Activated T-cell treated with anti-CD3 and anti-CD28 coated beads, Interleukin-2, amount 50 U/mL, for 4 hours (primary cell): ENCODE results near the gene ZNF764. TPM values are rescaled to one million over a fixed set of nuclear protein-coding genes. Genes with fewer than 3 reads are reported as not detected.
"Not testable (repeated sequence)": the region's sequence is repeated elsewhere in the genome, so short reads cannot be mapped to it uniquely, and the experiment has no call there.

Experiments
- ATAC-seq, 2 donors: fragments of 200-7000 bp; cut with Tn5 transposase; one replicate each; pipeline ENCODE4 v1.10.0; 2021
- DNase-seq: peaks from one replicate; pipeline ENCODE4 v3.0.0-alpha.2; 2020
- H3K27me3 Mint-ChIP-seq: one replicate; pipeline ENCODE4 v1.8.0; 2021; ENCODE audit warnings: low read depth, mixed read lengths
- H3K36me3 Mint-ChIP-seq: one replicate; pipeline ENCODE4 v1.8.0; 2022; ENCODE audit warnings: mixed read lengths; ENCODE audit not compliant: insufficient read depth
- H3K4me1 Mint-ChIP-seq: one replicate; pipeline ENCODE4 v1.8.0; 2021; ENCODE audit warnings: low read depth, mixed read lengths
- H3K4me3 Mint-ChIP-seq: one replicate; pipeline ENCODE4 v1.8.0; 2021; ENCODE audit warnings: mild to moderate bottlenecking, moderate library complexity, mixed read lengths
- H3K9me3 Mint-ChIP-seq: one replicate; pipeline ENCODE4 v1.8.0; 2021; ENCODE audit warnings: mixed read lengths
- total RNA-seq, 3 donors: library from RNA; stranded (reverse); gene quantifications; one replicate each; pipeline ENCODE4 v1.2.1, GENCODE V29; 2021

The ZNF764 gene
- 10 to 100 TPM; 21.2 to 23.4 (median 22.5) TPM for total RNA-seq

- Mint-ChIP-seq H3K4me3 (peak within 1 kb of the TSS; percentile 89), H3K9me3 (no peaks in the 10 kb centered on the region), H3K36me3 (peaks cover 15% of the 10 kb centered on the region), H3K4me1 (peaks cover 44% of the 10 kb centered on the region), H3K27me3 (no peaks in the 10 kb centered on the region)
- DNase-seq (peak; percentile 96), ATAC-seq (peak; percentile 94 to 96)
Observed at GRCh38 chr16:30557957-30558788, at the start of gene ZNF764. ZNF764 (minus strand) TSS chr16:30558374; CDS start chr16:30558182, 192 bp downstream.

DNA sequence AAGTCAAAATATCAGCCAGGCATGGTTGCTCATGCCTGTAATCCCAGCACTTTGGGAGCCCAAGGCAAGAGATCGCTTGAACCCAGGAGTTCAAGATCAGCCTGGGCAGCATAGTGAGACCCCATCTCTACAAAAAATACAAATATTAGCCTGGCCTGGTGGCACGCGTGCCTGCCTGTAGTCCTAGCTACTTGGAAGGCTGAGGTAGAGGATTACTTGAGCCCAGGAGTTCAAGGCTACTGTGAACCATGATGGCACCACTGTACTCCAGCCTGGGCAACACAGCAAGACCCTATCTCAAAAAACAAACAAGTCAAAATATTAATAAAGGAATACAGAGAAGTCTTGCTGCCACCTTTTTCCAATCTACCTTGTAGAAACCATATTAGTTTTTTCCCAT lies 47.8 kb upstream of the ZNF764 start:
- H3K4me3 Mint-ChIP-seq: no peak overlapping the region

DNA sequence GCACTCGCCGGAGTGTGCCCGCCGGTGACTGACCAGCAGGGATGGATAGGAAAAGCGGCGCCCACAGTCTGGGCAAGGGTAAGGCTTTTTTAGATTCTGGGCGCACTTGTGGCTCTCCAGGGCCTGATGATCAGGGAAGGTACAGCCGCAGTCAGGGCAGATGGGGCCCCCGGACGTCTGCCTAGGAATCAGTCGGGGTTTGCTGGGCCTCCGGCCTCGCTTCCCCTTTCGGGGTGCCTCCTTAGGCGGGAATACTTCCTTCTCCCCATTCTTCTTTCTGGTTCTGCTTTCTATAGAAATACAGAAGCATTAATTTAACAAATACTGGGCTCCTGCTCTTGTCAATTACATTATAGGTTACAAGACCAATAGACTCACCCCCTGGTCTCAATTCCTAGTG lies 47.0 kb upstream of the ZNF764 start:
- H3K4me3 Mint-ChIP-seq: no peak overlapping the region
- peaks cover 7% of the 10 kb centered on the region for H3K4me1 Mint-ChIP-seq
- H3K36me3 Mint-ChIP-seq: peaks cover 28% of the 10 kb centered on the region
- DNase-seq (no peak), ATAC-seq (no peak)
- no peaks in the 10 kb centered on the region for H3K9me3 Mint-ChIP-seq
- H3K27me3 Mint-ChIP-seq: no peaks in the 10 kb centered on the region

More for the DNA sequence above, 47.8 kb upstream of the ZNF764 start:
- peaks cover 11% of the 10 kb centered on the region for H3K4me1 Mint-ChIP-seq
- H3K9me3 Mint-ChIP-seq: no peaks in the 10 kb centered on the region
- ATAC-seq: no peak
- no peaks in the 10 kb centered on the region for H3K27me3 Mint-ChIP-seq
- peaks cover 28% of the 10 kb centered on the region for H3K36me3 Mint-ChIP-seq
- DNase-seq: no peak

DNA sequence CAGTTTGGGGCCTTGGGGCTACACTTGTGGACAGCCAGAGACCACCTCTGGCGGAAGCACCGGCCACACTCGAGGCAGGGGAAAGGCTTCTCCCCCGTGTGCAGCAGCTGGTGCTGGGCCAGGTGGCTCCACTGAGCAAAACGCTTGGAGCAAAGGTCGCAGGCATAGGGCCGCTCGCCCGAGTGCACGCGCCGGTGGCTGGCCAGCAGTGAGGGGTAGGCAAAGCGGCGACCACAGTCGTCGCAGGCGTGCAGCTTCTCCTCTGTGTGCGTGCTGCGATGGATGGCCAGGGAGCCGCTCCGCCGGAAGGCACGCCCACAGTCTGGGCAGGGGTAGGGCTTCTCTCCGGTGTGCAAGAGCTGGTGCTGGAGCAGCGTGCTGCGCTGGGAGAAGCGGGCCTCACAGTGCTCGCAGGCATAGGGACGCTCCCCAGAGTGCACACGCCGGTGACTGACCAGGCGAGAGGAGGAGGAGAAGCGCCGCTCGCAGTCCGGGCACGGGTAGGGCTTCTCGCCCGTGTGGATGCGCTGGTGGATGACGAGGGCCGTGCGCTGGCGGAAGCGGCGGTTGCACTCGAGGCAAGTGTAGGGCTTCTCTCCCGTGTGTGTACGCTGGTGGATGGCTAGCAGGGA lies 46.3 kb upstream of the ZNF764 start:
- peaks cover 28% of the 10 kb centered on the region for H3K36me3 Mint-ChIP-seq
- H3K9me3 Mint-ChIP-seq: no peaks in the 10 kb centered on the region
- H3K27me3 Mint-ChIP-seq: no peaks in the 10 kb centered on the region
- no peak for DNase-seq
- H3K4me3 Mint-ChIP-seq: no peak overlapping the region
- ATAC-seq: no peak
- H3K4me1 Mint-ChIP-seq: peaks cover 7% of the 10 kb centered on the region

DNA sequence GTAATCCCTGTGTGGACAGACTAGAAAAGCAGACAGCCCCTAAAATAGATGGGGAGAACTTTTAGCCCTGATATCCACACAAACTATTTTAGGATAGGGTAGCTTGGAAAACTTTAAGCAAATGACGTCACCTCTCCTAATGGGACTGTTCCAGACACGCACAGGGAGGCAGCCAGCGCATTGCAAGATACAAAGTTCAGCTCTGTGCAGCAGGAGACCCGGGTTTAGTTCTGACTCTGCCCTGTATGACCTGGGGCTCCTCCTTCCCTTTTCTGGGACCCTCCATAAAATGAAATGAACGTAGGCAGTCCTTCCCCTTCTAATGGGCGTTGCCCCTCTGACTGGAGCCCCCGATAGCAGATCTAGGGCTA lies 45.8 kb upstream of the ZNF764 start:
- H3K36me3 Mint-ChIP-seq: peaks cover 28% of the 10 kb centered on the region
- no peaks in the 10 kb centered on the region for H3K9me3 Mint-ChIP-seq
- H3K4me3 Mint-ChIP-seq: no peak overlapping the region
- ATAC-seq (no peak), DNase-seq (no peak)
- peaks cover 6% of the 10 kb centered on the region for H3K4me1 Mint-ChIP-seq
- H3K27me3 Mint-ChIP-seq: no peaks in the 10 kb centered on the region

DNA sequence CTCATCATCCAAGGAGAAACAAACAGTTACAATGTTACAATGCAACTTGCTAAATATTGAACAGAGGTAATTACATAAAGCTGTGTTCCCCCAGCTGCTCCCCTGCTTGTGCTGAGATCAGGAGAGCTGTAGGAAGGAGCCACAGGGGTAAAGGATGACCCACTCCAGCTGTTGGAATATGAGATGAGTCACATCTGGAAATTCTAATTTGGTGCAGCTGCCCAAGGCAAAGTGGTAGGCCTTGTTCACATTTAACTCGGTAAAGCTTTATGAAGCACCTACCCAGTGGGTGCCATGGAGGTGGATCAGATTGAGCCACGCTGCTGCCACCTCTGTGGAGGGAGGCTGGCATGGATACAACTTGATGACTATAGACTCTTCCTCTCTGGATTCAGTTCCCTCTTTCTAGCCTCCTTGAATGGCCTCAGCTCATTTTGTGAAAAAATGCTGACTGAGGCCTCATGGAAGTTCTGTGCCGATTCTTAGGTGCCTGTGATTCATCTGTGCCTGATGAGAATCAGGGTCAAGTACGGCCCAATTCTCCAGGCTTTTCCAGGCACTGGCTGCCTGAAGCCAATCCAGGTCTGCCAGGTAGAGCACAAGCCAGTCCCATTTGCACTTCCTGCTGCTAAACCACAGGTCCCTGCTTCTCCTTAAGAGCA lies 44.6 kb upstream of the ZNF764 start:
- H3K4me1 Mint-ChIP-seq: no peaks in the 10 kb centered on the region
- no peak overlapping the region for H3K4me3 Mint-ChIP-seq
- H3K27me3 Mint-ChIP-seq: no peaks in the 10 kb centered on the region
- H3K36me3 Mint-ChIP-seq: peaks cover 27% of the 10 kb centered on the region
- no peaks in the 10 kb centered on the region for H3K9me3 Mint-ChIP-seq
- DNase-seq (no peak), ATAC-seq (no peak)

GRCh38 chr16:30601966-30602365 lies 43.8 kb upstream of the ZNF764 start:
- H3K4me3 Mint-ChIP-seq: no peak overlapping the region
- no peaks in the 10 kb centered on the region for H3K9me3 Mint-ChIP-seq
- ATAC-seq (no peak), DNase-seq (no peak)
- H3K27me3 Mint-ChIP-seq: no peaks in the 10 kb centered on the region
- peaks cover 23% of the 10 kb centered on the region for H3K36me3 Mint-ChIP-seq
- no peaks in the 10 kb centered on the region for H3K4me1 Mint-ChIP-seq

DNA sequence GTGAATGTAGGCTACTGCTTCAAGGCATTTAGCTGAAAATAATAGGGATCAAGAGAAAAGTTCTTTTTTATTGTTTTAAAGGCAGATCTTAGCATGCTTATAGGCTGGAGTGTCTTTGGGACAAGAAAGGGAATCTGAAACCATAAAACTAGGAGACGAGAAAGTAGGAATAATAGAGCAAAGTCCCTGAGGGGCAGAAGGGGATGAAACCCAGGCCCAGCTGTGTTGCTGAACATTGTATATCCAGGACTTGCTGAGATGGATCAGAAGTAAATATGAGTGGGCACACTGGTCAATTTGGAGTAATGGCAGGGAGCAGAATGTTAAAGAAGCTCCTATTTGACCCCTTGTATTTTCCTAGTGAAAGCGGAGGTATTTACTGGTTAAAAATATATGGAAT lies 42.8 kb upstream of the ZNF764 start:
- no peaks in the 10 kb centered on the region for H3K4me1 Mint-ChIP-seq
- ATAC-seq: no peak
- no peak for DNase-seq
- no peak overlapping the region for H3K4me3 Mint-ChIP-seq
- H3K27me3 Mint-ChIP-seq: no peaks in the 10 kb centered on the region
- H3K9me3 Mint-ChIP-seq: no peaks in the 10 kb centered on the region
- peaks cover 19% of the 10 kb centered on the region for H3K36me3 Mint-ChIP-seq

GRCh38 chr16:30600215-30600614 lies 42.0 kb upstream of the ZNF764 start:
- Mint-ChIP-seq H3K36me3 (peaks cover 14% of the 10 kb centered on the region), H3K27me3 (no peaks in the 10 kb centered on the region), H3K4me1 (no peaks in the 10 kb centered on the region), H3K4me3 (no peak overlapping the region), H3K9me3 (no peaks in the 10 kb centered on the region)
- ATAC-seq (no peak), DNase-seq (no peak)

GRCh38 chr16:30592871-30593270 lies 34.7 kb upstream of the ZNF764 start:
- no peak for ATAC-seq
- H3K4me1 Mint-ChIP-seq: no peaks in the 10 kb centered on the region

GRCh38 chr16:30590869-30591268 lies 32.7 kb upstream of the ZNF764 start:
- H3K4me1 Mint-ChIP-seq, H3K9me3 Mint-ChIP-seq, H3K27me3 Mint-ChIP-seq, ATAC-seq, H3K36me3 Mint-ChIP-seq, H3K4me3 Mint-ChIP-seq, DNase-seq: not testable (repeated sequence)

More at GRCh38 chr16:30592871-30593270, 34.7 kb upstream of the ZNF764 start:
- H3K27me3 Mint-ChIP-seq: no peaks in the 10 kb centered on the region
- DNase-seq: no peak
- no peaks in the 10 kb centered on the region for H3K9me3 Mint-ChIP-seq
- no peaks in the 10 kb centered on the region for H3K36me3 Mint-ChIP-seq
- H3K4me3 Mint-ChIP-seq: no peak overlapping the region

DNA sequence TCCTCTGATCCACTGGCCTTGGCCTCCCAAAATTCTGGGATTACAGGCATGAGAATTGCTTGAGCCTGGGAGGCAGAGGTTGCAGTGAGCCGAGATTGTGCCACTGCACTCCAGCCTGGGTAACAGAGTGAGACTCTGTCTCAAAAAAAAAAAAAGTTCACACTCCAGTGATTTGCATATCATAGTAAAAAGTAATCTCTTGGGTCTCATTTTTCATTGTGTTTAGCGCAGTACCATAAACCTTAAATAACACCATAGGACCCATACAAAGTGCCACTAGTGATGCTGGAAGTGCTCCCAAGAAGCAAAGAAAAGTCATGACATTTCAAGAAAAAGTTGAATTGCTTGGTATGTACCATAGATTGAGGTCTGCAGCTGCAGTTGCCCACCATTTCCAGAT lies 31.4 kb upstream of the ZNF764 start:
- DNase-seq, H3K4me3 Mint-ChIP-seq, H3K27me3 Mint-ChIP-seq, H3K36me3 Mint-ChIP-seq, ATAC-seq, H3K9me3 Mint-ChIP-seq: not testable (repeated sequence)
- peaks cover 15% of the 10 kb centered on the region for H3K4me1 Mint-ChIP-seq

DNA sequence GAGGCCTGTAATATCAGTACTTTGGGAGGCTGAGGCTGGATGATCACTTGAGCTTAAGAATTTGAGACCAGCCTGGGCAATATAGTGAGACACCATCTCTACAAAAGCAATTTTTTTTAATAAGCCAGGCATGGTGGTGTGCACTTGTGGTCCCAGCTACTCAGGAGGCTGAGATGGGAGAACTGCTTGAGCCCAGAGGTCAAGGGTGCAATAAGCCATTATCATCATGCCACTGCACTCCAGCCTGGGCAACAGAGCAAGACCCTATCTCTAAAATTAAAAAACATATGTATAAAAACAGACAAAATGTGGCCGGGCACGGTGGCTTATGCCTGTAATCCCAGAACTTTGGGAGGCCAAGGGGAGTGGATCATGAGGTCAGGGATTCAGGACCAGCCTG lies 30.5 kb upstream of the ZNF764 start:
- ATAC-seq (no peak), DNase-seq (no peak)
- Mint-ChIP-seq H3K4me1 (peaks cover 20% of the 10 kb centered on the region), H3K27me3 (no peaks in the 10 kb centered on the region), H3K4me3 (no peak overlapping the region), H3K36me3 (no peaks in the 10 kb centered on the region), H3K9me3 (no peaks in the 10 kb centered on the region)

DNA sequence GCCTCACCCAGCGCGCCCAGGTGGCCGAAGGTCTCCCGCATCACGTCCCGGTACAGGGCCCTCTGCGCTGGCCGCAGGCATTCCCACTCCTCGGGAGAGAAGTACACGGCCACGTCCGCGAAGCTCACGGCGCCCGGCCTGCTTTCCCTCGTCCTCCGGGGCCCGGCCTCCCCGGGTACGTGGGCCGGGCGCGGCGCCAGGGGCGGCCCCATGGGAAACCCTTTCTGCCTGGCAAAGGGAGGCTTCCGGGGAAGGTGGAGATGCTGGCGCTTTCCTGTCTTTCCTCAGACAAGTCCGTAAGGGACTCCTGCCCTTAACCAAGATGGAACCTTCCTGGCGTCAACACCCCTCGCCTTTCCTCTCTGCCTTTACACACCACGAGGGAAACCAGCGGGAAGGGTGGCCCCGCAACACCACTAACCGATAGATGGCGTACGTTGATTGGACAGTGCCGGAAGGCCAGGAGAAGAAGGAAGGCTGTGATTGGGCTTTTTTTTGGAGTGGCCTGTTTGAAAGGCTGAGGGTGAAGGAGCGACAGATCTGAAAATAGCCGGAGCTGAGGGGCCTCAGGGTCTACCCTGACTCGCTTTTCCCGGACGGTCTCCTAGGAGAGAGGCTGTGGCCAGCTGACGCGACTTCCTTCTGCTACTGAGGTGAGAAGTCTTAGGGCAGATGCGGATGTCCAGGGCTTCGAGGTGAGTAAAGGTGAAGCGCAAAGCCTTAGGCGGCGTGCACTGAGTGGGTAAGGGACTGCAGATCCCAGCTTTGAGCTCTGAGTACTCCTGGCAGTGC lies 27.4 kb upstream of the ZNF764 start, which contains the start of gene ZNF785:
Gene ZNF785, minus strand, starts transcription at position 298 of the 792 bp plus-strand sequence. Its CDS starts 86 bp downstream, at position 212.
- H3K4me1 Mint-ChIP-seq: peaks cover 24% of the 10 kb centered on the region
- no peaks in the 10 kb centered on the region for H3K9me3 Mint-ChIP-seq
- H3K36me3 Mint-ChIP-seq: peaks cover 7% of the 10 kb centered on the region
- no peaks in the 10 kb centered on the region for H3K27me3 Mint-ChIP-seq
- H3K4me3 Mint-ChIP-seq: peak within 1 kb of the TSS; percentile 90
- peak; percentile 88 for DNase-seq
- peak; percentile 97 to 98 for ATAC-seq
